ENCODE data around the gene SCD5. TPM values are rescaled to one million over a fixed set of nuclear protein-coding genes. Genes with fewer than 3 reads are reported as not detected.
A peak's percentile ranks its signal among the peaks of the same experiment; 100 is the strongest.

Gene SCD5
- total RNA-seq (2012; rRNA removed), result 12.4 and 17.2 TPM in 2 replicates
- polyA plus RNA-seq (2012; rRNA removed), result 13.5 and 13.9 TPM in 2 replicates
- 12.1 and 13.8 TPM in 2 replicates for polyA plus RNA-seq (2012; cell fraction: cytosol; rRNA removed)
- 3.8 and 4.5 TPM in 2 replicates for polyA plus RNA-seq (2012; cell fraction: nucleus; rRNA removed; ENCODE audit: low replicate concordance)
- percentile 74 among the genes with signal in this experiment for Bru-seq, nascent RNA
- BruChase-seq, experiment 1, labeled RNA remaining after a 6-hour chase, result percentile 67 among the genes with signal in this experiment
- percentile 71 among the genes with signal in this experiment for BruChase-seq, experiment 2, labeled RNA remaining after a 2-hour chase
- long read RNA-seq, transcript SCD5-202 (5 exons, 3,101 nt), result major isoform, 9 of 15 reads
- long read RNA-seq, partial matches to known transcripts, result 3 of 15 reads
- long read RNA-seq, other reads (novel, unspliced or antisense), result 2 of 15 reads

- no peak within 1 kb of the TSS; the same call in 2 of the 3 replicates for H2BK15ac ChIP-seq (ENCODE audit: low read depth, low read length)
- no peaks in the 10 kb centered on the region for H3K9me3 ChIP-seq (ENCODE audit: control insufficient read depth, insufficient read depth, low read length)
- peak within 1 kb of the TSS; percentile 91 for H2AK9ac ChIP-seq (replicated peaks; ENCODE audit: low read depth, low read length, poor library complexity)
- intact Hi-C loops (cut with micrococcal nuclease), result loop anchor here (5.0 kb wide), 2 partner anchors 51 to 76 kb away; no protein-coding TSS in a partner anchor
- H4K8ac ChIP-seq (ENCODE audit: low read depth in 2 of 2, low read length in 2 of 2), result peak within 1 kb of the TSS in 1 of 2 experiments; percentile 65; a peak in 1 of 4 replicates
- in situ Hi-C loops (cut with MboI; ENCODE audit: low sequenced_read_pairs), result no loop called here
- peak within 1 kb of the TSS; percentile 79 for H3K23ac ChIP-seq (ENCODE audit: low read depth, low read length)
- peak within 1 kb of the TSS; percentile 92 for H3K4me3 ChIP-seq (ENCODE audit: insufficient read depth, low read depth, low read length)
- no peak within 1 kb of the TSS for H2BK20ac ChIP-seq (ENCODE audit: low read depth, low read length)
- H2AFZ ChIP-seq (replicated peaks; ENCODE audit: low read length, poor library complexity), result peak within 1 kb of the TSS; percentile 99
- peak within 1 kb of the TSS; percentile 8; the same call in 1 of the 2 replicates for H2BK120ac ChIP-seq (ENCODE audit: low read depth, low read length)
- peak within 1 kb of the TSS; percentile 39; the same call in 1 of the 2 replicates for H3K4ac ChIP-seq (ENCODE audit: low read depth, low read length)
- peak; percentile 82 for DNase-seq
- H2AK5ac ChIP-seq (ENCODE audit: low read depth, low read length), result no peak within 1 kb of the TSS
- H4K20me1 ChIP-seq (ENCODE audit: insufficient read depth, low read length), result peaks cover 10% of the 10 kb centered on the region; the same call in 1 of the 2 replicates
- 0% methylated on average over 38 of the region's 94 CpGs; no CpG with 5 or more reads in 1 of the 2 experiments for WGBS, 2 experiments (ENCODE audit: extremely low coverage in 2 of 2, insufficient read length in 1 of 2)
- H3K36me3 ChIP-seq (ENCODE audit: control insufficient read depth, insufficient read depth, low read length), result 0 out of 2 replicates have a peak, but pooled peaks cover 1% of the 10 kb centered on the region
- H3K79me1 ChIP-seq (ENCODE audit: low read depth in 1 of 2, low read length in 2 of 2), result peaks cover 19 to 25% of the 10 kb centered on the region in 2 experiments; a peak in 3 of 4 replicates
- no peaks in the 10 kb centered on the region for H3K27me3 ChIP-seq (ENCODE audit: control insufficient read depth, insufficient read depth, low read length)
- TF ChIP-seq MAZ (IDR thresholded peaks at IDR 0.05; ENCODE audit: borderline replicate concordance, low read depth, low read length) (peak; percentile 83; the same call in 1 of the 2 replicates), CTCF (conservative IDR thresholded peaks at IDR 0.05; ENCODE audit: low read depth, low read length) (no peak), CHD1 (IDR thresholded peaks at IDR 0.05; ENCODE audit: low read depth, low read length) (no peak)
- no peak within 1 kb of the TSS for H3K18ac ChIP-seq (ENCODE audit: low read depth, low read length)
- CTCF ChIA-PET, result interaction anchor here (0.6 to 2.0 kb wide), 5 partner anchors 9 to 367 kb away, joined by 3 to 5 read pairs (median 3); no protein-coding TSS in a partner anchor
- POLR2A ChIA-PET (ENCODE audit: unreplicated experiment), result interaction anchor here (0.7 to 0.9 kb wide), 2 partner anchors 11 to 64 kb away, joined by 3 to 10 read pairs; no protein-coding TSS in a partner anchor
- H3K27ac ChIP-seq (ENCODE audit: insufficient read depth, low read length), result peak within 1 kb of the TSS; percentile 27; the same call in 1 of the 2 replicates
- dilution Hi-C loops (cut with HindIII; ENCODE audit: low sequenced_read_pairs, unreplicated experiment), result no loop called here
- BruUV-seq (replicated peaks), result no TSS peak
- no peak within 1 kb of the TSS for H2BK5ac ChIP-seq (ENCODE audit: low read depth, low read length, poor library complexity, severe bottlenecking)
- peak within 1 kb of the TSS; percentile 89 for H3K4me2 ChIP-seq (ENCODE audit: low read depth, low read length)
- H3K56ac ChIP-seq (ENCODE audit: extremely low read depth, insufficient read depth, low read length), result no peak within 1 kb of the TSS
- H3K9me1 ChIP-seq (ENCODE audit: insufficient read depth, low read length), result peaks cover 20% of the 10 kb centered on the region
- H4K5ac ChIP-seq (ENCODE audit: low read depth, low read length), result no peak within 1 kb of the TSS
- H3K14ac ChIP-seq (replicated peaks; ENCODE audit: low read depth, low read length), result peak within 1 kb of the TSS; percentile 70
- peak within 1 kb of the TSS; percentile 76 for H3K9ac ChIP-seq (ENCODE audit: low read depth, low read length)
- peaks cover 10% of the 10 kb centered on the region for H3K4me1 ChIP-seq (ENCODE audit: control insufficient read depth, insufficient read depth, low read length)
- peak; percentile 96 for ATAC-seq (ENCODE audit: low read depth)
- peak within 1 kb of the TSS; percentile 55; the same call in 1 of the 2 replicates for H4K91ac ChIP-seq (ENCODE audit: insufficient read depth, low read depth, low read length)
These were observed at the start of gene SCD5 for GRCh38 chr4:82798168-82799005. TSS of gene SCD5 (minus strand) at chr4:82798796. CDS start at chr4:82798537, 259 bp downstream.

All from IMR-90 (cell line).